Neural crest cell (in vitro differentiated cells): Measurements from ENCODE around the gene FBF1. TPM values are rescaled to one million over a fixed set of nuclear protein-coding genes. Genes with fewer than 3 reads are reported as not detected.
"Not testable (repeated sequence)": the region's sequence is repeated elsewhere in the genome, so short reads cannot be mapped to it uniquely, and the experiment has no call there.

Source experiments
- DNase-seq: peaks from one replicate; pipeline ENCODE4 v3.0.0; 2021; ENCODE audit warnings: low read depth, mixed read lengths, low spot score
- H3K27ac Mint-ChIP-seq: one replicate; pipeline ENCODE4 v1.8.0; 2021; ENCODE audit warnings: mild to moderate bottlenecking, mixed read lengths; ENCODE audit not compliant: unreplicated experiment
- H3K27me3 Mint-ChIP-seq: 2 replicates; pipeline ENCODE4 v1.8.0; 2021; ENCODE audit warnings: low read depth, mild to moderate bottlenecking, mixed read lengths
- H3K36me3 Mint-ChIP-seq: 2 replicates; pipeline ENCODE4 v1.8.0; 2021; ENCODE audit warnings: low read depth, mild to moderate bottlenecking, mixed read lengths
- H3K4me1 Mint-ChIP-seq: 2 replicates; pipeline ENCODE4 v1.8.0; 2021; ENCODE audit warnings: mixed read lengths
- H3K4me3 Mint-ChIP-seq: one replicate; pipeline ENCODE4 v1.8.0; 2021; ENCODE audit warnings: mild to moderate bottlenecking, mixed read lengths
- H3K9me3 Mint-ChIP-seq: 2 replicates; pipeline ENCODE4 v1.8.0; 2021; ENCODE audit warnings: mixed read lengths
- total RNA-seq: library from RNA; stranded (reverse); gene quantifications from 2 replicates; pipeline ENCODE4 v1.2.1, GENCODE V29; 2021
- TF ChIP-seq, protein P1 (sequence below): fragments of 200-600 bp; sonication (generic); conservative IDR thresholded peaks from 2 replicates; pipeline ENCODE4 v1.5.0; 2021; ENCODE audit warnings: antibody characterized with exemption, mild to moderate bottlenecking

Gene FBF1
- total RNA-seq, 1 donor from 2014 or later = 25.9 TPM

- DNase-seq = no peak
- H3K36me3 Mint-ChIP-seq = no peaks in the 10 kb centered on the region
- TF ChIP-seq, protein P1, sequence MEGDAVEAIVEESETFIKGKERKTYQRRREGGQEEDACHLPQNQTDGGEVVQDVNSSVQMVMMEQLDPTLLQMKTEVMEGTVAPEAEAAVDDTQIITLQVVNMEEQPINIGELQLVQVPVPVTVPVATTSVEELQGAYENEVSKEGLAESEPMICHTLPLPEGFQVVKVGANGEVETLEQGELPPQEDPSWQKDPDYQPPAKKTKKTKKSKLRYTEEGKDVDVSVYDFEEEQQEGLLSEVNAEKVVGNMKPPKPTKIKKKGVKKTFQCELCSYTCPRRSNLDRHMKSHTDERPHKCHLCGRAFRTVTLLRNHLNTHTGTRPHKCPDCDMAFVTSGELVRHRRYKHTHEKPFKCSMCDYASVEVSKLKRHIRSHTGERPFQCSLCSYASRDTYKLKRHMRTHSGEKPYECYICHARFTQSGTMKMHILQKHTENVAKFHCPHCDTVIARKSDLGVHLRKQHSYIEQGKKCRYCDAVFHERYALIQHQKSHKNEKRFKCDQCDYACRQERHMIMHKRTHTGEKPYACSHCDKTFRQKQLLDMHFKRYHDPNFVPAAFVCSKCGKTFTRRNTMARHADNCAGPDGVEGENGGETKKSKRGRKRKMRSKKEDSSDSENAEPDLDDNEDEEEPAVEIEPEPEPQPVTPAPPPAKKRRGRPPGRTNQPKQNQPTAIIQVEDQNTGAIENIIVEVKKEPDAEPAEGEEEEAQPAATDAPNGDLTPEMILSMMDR = no peak
- peaks cover 64% of the 10 kb centered on the region for H3K4me1 Mint-ChIP-seq
- peak overlapping the region; percentile 69 for H3K27ac Mint-ChIP-seq
- no peaks in the 10 kb centered on the region for H3K27me3 Mint-ChIP-seq
- H3K4me3 Mint-ChIP-seq = peak overlapping the region; percentile 99
- H3K9me3 Mint-ChIP-seq = no peaks in the 10 kb centered on the region
Measured at GRCh38 chr17:75980188-75981018, 39.6 kb upstream of the FBF1 start.

GRCh38 chr17:75979705-75980187 is 38.9 kb upstream of the FBF1 start:
- H3K4me3 Mint-ChIP-seq = peak overlapping the region; percentile 99
- H3K36me3 Mint-ChIP-seq = no peaks in the 10 kb centered on the region
- TF ChIP-seq, protein P1 = no peak
- DNase-seq = no peak
- H3K27ac Mint-ChIP-seq = peak overlapping the region; percentile 99
- no peaks in the 10 kb centered on the region for H3K9me3 Mint-ChIP-seq
- peaks cover 64% of the 10 kb centered on the region for H3K4me1 Mint-ChIP-seq
- H3K27me3 Mint-ChIP-seq = no peaks in the 10 kb centered on the region

- no peaks in the 10 kb centered on the region for H3K27me3 Mint-ChIP-seq
- DNase-seq = peak; percentile 94
- peak within 1 kb of the TSS; percentile 99 for H3K4me3 Mint-ChIP-seq
- H3K36me3 Mint-ChIP-seq = no peaks in the 10 kb centered on the region
- H3K27ac Mint-ChIP-seq = peak within 1 kb of the TSS; percentile 99
- TF ChIP-seq, protein P1 = peak; percentile 54
- no peaks in the 10 kb centered on the region for H3K9me3 Mint-ChIP-seq
- H3K4me1 Mint-ChIP-seq = peaks cover 59% of the 10 kb centered on the region
Measured at GRCh38 chr17:75978938-75979704, 38.3 kb upstream of the FBF1 start, which contains the start of the genes ACOX1 and TEN1. Gene ACOX1, minus strand, starts transcription at chr17:75979166. Its CDS starts 93 bp downstream, at chr17:75979073. Gene TEN1, plus strand, starts transcription at chr17:75979240. Its CDS starts 6,953 bp downstream, at chr17:75986193.

GRCh38 chr17:75976175-75976848 is 35.5 kb upstream of the FBF1 start:
- Mint-ChIP-seq H3K27ac (no peak overlapping the region), H3K27me3 (no peaks in the 10 kb centered on the region), H3K36me3 (peaks cover 7% of the 10 kb centered on the region), H3K4me3 (peak overlapping the region; percentile 76), H3K4me1 (peaks cover 50% of the 10 kb centered on the region), H3K9me3 (no peaks in the 10 kb centered on the region)
- no peak for DNase-seq
- TF ChIP-seq, protein P1 = no peak

GRCh38 chr17:75975757-75976174 is 34.9 kb upstream of the FBF1 start:
- no peaks in the 10 kb centered on the region for H3K9me3 Mint-ChIP-seq
- H3K27me3 Mint-ChIP-seq = no peaks in the 10 kb centered on the region
- H3K4me1 Mint-ChIP-seq = peaks cover 47% of the 10 kb centered on the region
- TF ChIP-seq, protein P1 = no peak
- no peak for DNase-seq
- peak overlapping the region; percentile 59 for H3K4me3 Mint-ChIP-seq
- H3K36me3 Mint-ChIP-seq = peaks cover 7% of the 10 kb centered on the region
- no peak overlapping the region for H3K27ac Mint-ChIP-seq

DNA sequence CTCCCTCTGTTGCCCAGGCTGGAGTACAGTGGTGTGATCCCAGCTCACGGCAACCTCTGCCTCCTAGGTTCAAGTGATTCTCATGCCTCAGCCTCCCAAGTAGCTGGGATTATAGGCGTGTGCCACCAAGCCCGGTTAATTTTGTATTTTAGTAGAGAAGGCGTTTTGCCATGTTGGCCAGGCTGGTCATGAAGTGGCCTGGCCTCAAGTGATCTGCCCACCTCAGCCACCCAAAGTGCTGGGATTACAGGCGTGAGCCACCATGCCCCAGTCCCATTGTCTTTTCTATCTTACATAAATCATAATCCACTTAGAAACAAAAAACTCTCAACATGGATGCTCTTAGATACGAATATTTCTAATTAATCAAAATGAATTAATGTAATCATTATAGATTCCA is 34.3 kb upstream of the FBF1 start:
- peaks cover 41% of the 10 kb centered on the region for H3K4me1 Mint-ChIP-seq
- not testable (repeated sequence) for H3K27ac Mint-ChIP-seq, H3K9me3 Mint-ChIP-seq, H3K36me3 Mint-ChIP-seq, H3K27me3 Mint-ChIP-seq, DNase-seq
- peak overlapping the region; percentile 59 for H3K4me3 Mint-ChIP-seq
